Stimulated activated naive CD8-positive, alpha-beta T cell treated with anti-CD3 and anti-CD28 coated beads, Interleukin-15, amount 100 ng/mL, for 72 hours (primary cell): ENCODE results near the gene USP38.
A peak's percentile ranks its signal among the peaks of the same experiment; 100 is the strongest.
"Not testable (repeated sequence)": the region's sequence is repeated elsewhere in the genome, so short reads cannot be mapped to it uniquely, and the experiment has no call there.

Source experiments
- ATAC-seq: fragments of 150-1000 bp; cut with Tn5 transposase; 2 replicates; pipeline ENCODE4 v1.10.0; 2021; ENCODE audit warnings: mild to moderate bottlenecking, moderate library complexity
- DNase-seq, 2 donors: peaks; one replicate each; pipeline ENCODE4 v3.0.0; 2021 to 2022
- H3K27ac Mint-ChIP-seq, 2 donors: one replicate each; pipeline ENCODE4 v1.8.0; 2022; ENCODE audit warnings: mild to moderate bottlenecking in 2 of 2, mixed read lengths in 2 of 2, moderate library complexity in 2 of 2
- H3K27me3 Mint-ChIP-seq: one replicate; pipeline ENCODE4 v1.8.0; 2022; ENCODE audit warnings: mixed read lengths
- H3K4me1 Mint-ChIP-seq: one replicate; pipeline ENCODE4 v1.8.0; 2022; ENCODE audit warnings: mild to moderate bottlenecking, mixed read lengths
- H3K4me3 Mint-ChIP-seq, 2 donors: one replicate each; pipeline ENCODE4 v1.8.0; 2022; ENCODE audit warnings: mild to moderate bottlenecking in 2 of 2, mixed read lengths in 2 of 2, moderate library complexity in 1 of 2
- H3K9me3 Mint-ChIP-seq, 2 donors: one replicate each; pipeline ENCODE4 v1.8.0; 2022; ENCODE audit warnings: mixed read lengths in 2 of 2

Gene USP38

GRCh38 chr4:143184503-143185252, at the start of gene USP38:
Gene USP38 (plus strand): TSS chr4:143184917. CDS start chr4:143185451, 534 bp downstream.
- peaks cover 43% of the 10 kb centered on the region for H3K4me1 Mint-ChIP-seq
- no peaks in the 10 kb centered on the region for H3K9me3 Mint-ChIP-seq
- H3K27me3 Mint-ChIP-seq = no peaks in the 10 kb centered on the region
- ATAC-seq (peak; percentile 95), DNase-seq (peak; percentile 89 to 95)
- peak within 1 kb of the TSS; percentile 98 to 99 for H3K27ac Mint-ChIP-seq
- H3K4me3 Mint-ChIP-seq = peak within 1 kb of the TSS; percentile 78 to 98

- no peaks in the 10 kb centered on the region for H3K4me1 Mint-ChIP-seq
- H3K27me3 Mint-ChIP-seq = no peaks in the 10 kb centered on the region
- no peak overlapping the region for H3K4me3 Mint-ChIP-seq
- no peak overlapping the region for H3K27ac Mint-ChIP-seq
- ATAC-seq = no peak
- no peaks in the 10 kb centered on the region for H3K9me3 Mint-ChIP-seq
- no peak for DNase-seq
Observed at GRCh38 chr4:143135358-143135757, 49.4 kb upstream of the USP38 start.

GRCh38 chr4:143140696-143141095, 44.0 kb upstream of the USP38 start:
- no peak for DNase-seq
- Mint-ChIP-seq H3K27me3 (no peaks in the 10 kb centered on the region), H3K27ac (no peak overlapping the region), H3K9me3 (peaks cover 23 to 38% of the 10 kb centered on the region in 2 donors), H3K4me3 (no peak overlapping the region), H3K4me1 (no peaks in the 10 kb centered on the region)
- ATAC-seq = no peak

- DNase-seq (no peak), ATAC-seq (no peak)
- no peaks in the 10 kb centered on the region for H3K27me3 Mint-ChIP-seq
- no peaks in the 10 kb centered on the region for H3K4me1 Mint-ChIP-seq
- H3K4me3 Mint-ChIP-seq = no peak overlapping the region
- peaks cover 73 to 74% of the 10 kb centered on the region in 2 donors for H3K9me3 Mint-ChIP-seq
- H3K27ac Mint-ChIP-seq = peak overlapping the region in 1 of 2 donors; percentile 22
Observed at GRCh38 chr4:143148521-143148920, 36.2 kb upstream of the USP38 start.

- no peak overlapping the region for H3K4me3 Mint-ChIP-seq
Observed at GRCh38 chr4:143156853-143157252, 27.9 kb upstream of the USP38 start.

GRCh38 chr4:143163614-143164013, 21.1 kb upstream of the USP38 start:
- H3K4me1 Mint-ChIP-seq = no peaks in the 10 kb centered on the region
- no peaks in the 10 kb centered on the region for H3K27me3 Mint-ChIP-seq
- no peak overlapping the region for H3K4me3 Mint-ChIP-seq
- DNase-seq (no peak), ATAC-seq (no peak)
- H3K9me3 Mint-ChIP-seq = no peaks in the 10 kb centered on the region
- no peak overlapping the region for H3K27ac Mint-ChIP-seq

More at GRCh38 chr4:143156853-143157252, 27.9 kb upstream of the USP38 start:
- Mint-ChIP-seq H3K27ac (no peak overlapping the region), H3K9me3 (peaks cover 35 to 54% of the 10 kb centered on the region in 2 donors), H3K27me3 (no peaks in the 10 kb centered on the region), H3K4me1 (no peaks in the 10 kb centered on the region)
- no peak for DNase-seq
- ATAC-seq = no peak

GRCh38 chr4:143166722-143167121, 18.0 kb upstream of the USP38 start:
- H3K4me3 Mint-ChIP-seq = not testable (repeated sequence)

GRCh38 chr4:143178923-143179322, 5.8 kb upstream of the USP38 start:
- H3K27ac Mint-ChIP-seq = peak overlapping the region in 1 of 2 donors; percentile 48

More at GRCh38 chr4:143166722-143167121, 18.0 kb upstream of the USP38 start:
- not testable (repeated sequence) for H3K27me3 Mint-ChIP-seq, H3K4me1 Mint-ChIP-seq, H3K27ac Mint-ChIP-seq, DNase-seq, ATAC-seq, H3K9me3 Mint-ChIP-seq

GRCh38 chr4:143183513-143184216, 1.1 kb upstream of the USP38 start:
- H3K27ac Mint-ChIP-seq = peak overlapping the region; percentile 95 to 97
- H3K27me3 Mint-ChIP-seq = no peaks in the 10 kb centered on the region
- peaks cover 0 to 4% of the 10 kb centered on the region in 2 donors for H3K9me3 Mint-ChIP-seq
- DNase-seq = no peak
- ATAC-seq = no peak
- H3K4me1 Mint-ChIP-seq = peaks cover 33% of the 10 kb centered on the region
- peak overlapping the region; percentile 78 to 98 for H3K4me3 Mint-ChIP-seq

More at GRCh38 chr4:143178923-143179322, 5.8 kb upstream of the USP38 start:
- Mint-ChIP-seq H3K4me3 (no peak overlapping the region), H3K4me1 (peaks cover 20% of the 10 kb centered on the region), H3K9me3 (peaks cover 9 to 17% of the 10 kb centered on the region in 2 donors), H3K27me3 (no peaks in the 10 kb centered on the region)
- ATAC-seq (no peak), DNase-seq (no peak)

- Mint-ChIP-seq H3K9me3 (no peaks in the 10 kb centered on the region), H3K4me1 (peaks cover 38% of the 10 kb centered on the region), H3K27me3 (no peaks in the 10 kb centered on the region), H3K27ac (peak overlapping the region; percentile 95 to 97), H3K4me3 (peak overlapping the region; percentile 78 to 98)
- ATAC-seq (no peak), DNase-seq (no peak)
Observed at GRCh38 chr4:143184217-143184502, 557 bp upstream of the USP38 start.

- ATAC-seq (peak; percentile 52), DNase-seq (no peak)
- Mint-ChIP-seq H3K4me1 (peaks cover 49% of the 10 kb centered on the region), H3K4me3 (peak overlapping the region; percentile 78 to 98), H3K27ac (peak overlapping the region; percentile 98 to 99), H3K27me3 (no peaks in the 10 kb centered on the region), H3K9me3 (no peaks in the 10 kb centered on the region)
Observed at GRCh38 chr4:143185253-143186107, 763 bp downstream of the USP38 start.

GRCh38 chr4:143186212-143186611, 1.5 kb downstream of the USP38 start:
- peaks cover 49% of the 10 kb centered on the region for H3K4me1 Mint-ChIP-seq

GRCh38 chr4:143186649-143187048, 1.9 kb downstream of the USP38 start:
- Mint-ChIP-seq H3K4me3 (peak overlapping the region; percentile 78 to 98), H3K4me1 (peaks cover 49% of the 10 kb centered on the region), H3K27ac (peak overlapping the region in 1 of 2 donors; percentile 49), H3K27me3 (no peaks in the 10 kb centered on the region), H3K9me3 (no peaks in the 10 kb centered on the region)
- ATAC-seq (no peak), DNase-seq (no peak)

More at GRCh38 chr4:143186212-143186611, 1.5 kb downstream of the USP38 start:
- no peaks in the 10 kb centered on the region for H3K27me3 Mint-ChIP-seq
- ATAC-seq (no peak), DNase-seq (no peak)
- H3K9me3 Mint-ChIP-seq = no peaks in the 10 kb centered on the region
- H3K4me3 Mint-ChIP-seq = peak overlapping the region; percentile 78 to 98
- peak overlapping the region; percentile 98 to 99 for H3K27ac Mint-ChIP-seq

GRCh38 chr4:143188136-143189088, 3.7 kb downstream of the USP38 start:
- H3K4me1 Mint-ChIP-seq = peaks cover 44% of the 10 kb centered on the region
- peak overlapping the region; percentile 38 to 67 for H3K27ac Mint-ChIP-seq
- H3K9me3 Mint-ChIP-seq = no peaks in the 10 kb centered on the region
- H3K27me3 Mint-ChIP-seq = no peaks in the 10 kb centered on the region
- DNase-seq (no peak), ATAC-seq (no peak)
- H3K4me3 Mint-ChIP-seq = peak overlapping the region; percentile 78 to 98
